ENCODE results near the gene IL17RE. TPM values are rescaled to one million over a fixed set of nuclear protein-coding genes. Genes with fewer than 3 reads are reported as not detected.
A peak's percentile ranks its signal among the peaks of the same experiment; 100 is the strongest.
"Not testable (repeated sequence)": the region's sequence is repeated elsewhere in the genome, so short reads cannot be mapped to it uniquely, and the experiment has no call there.

IL17RE gene
- total RNA-seq, 2 donors from 2014 or later: 1.2 to 1.6 TPM

- Mint-ChIP-seq H3K36me3 (ENCODE audit: low read depth) (peaks cover 44% of the 10 kb centered on the region), H3K4me3 (no peak overlapping the region), H3K9me3 (peaks cover 4% of the 10 kb centered on the region), H3K27ac (no peak overlapping the region), H3K27me3 (ENCODE audit: insufficient read depth) (no peaks in the 10 kb centered on the region), H3K4me1 (peaks cover 13% of the 10 kb centered on the region)
- Histone ChIP-seq H3K4me1 (ENCODE audit: control insufficient read depth, insufficient read depth, low read length) (no peaks in the 10 kb centered on the region), H3K36me3 (ENCODE audit: control insufficient read depth, insufficient read depth, low read length) (peaks cover 38% of the 10 kb centered on the region), H3K4me3 (ENCODE audit: low read length) (no peak overlapping the region), H3K9me3 (ENCODE audit: control insufficient read depth, low read length) (no peaks in the 10 kb centered on the region), H3K9ac (ENCODE audit: extremely low read depth, low read length, poor library complexity, severe bottlenecking) (no peak overlapping the region), H3K27ac (ENCODE audit: low read depth, low read length) (no peak overlapping the region), H3K27me3 (ENCODE audit: control insufficient read depth, insufficient read depth, low read length, poor library complexity, severe bottlenecking) (no peaks in the 10 kb centered on the region)
- DNase-seq: no peak
- WGBS, 2 experiments (ENCODE audit: insufficient coverage in 1 of 2, insufficient read length in 1 of 2): 94 to 97% methylated on average over 8 to 13 of the region's 13 CpGs
- TF ChIP-seq CTCF (conservative IDR thresholded peaks at IDR 0.05): no peak
These were observed 35.0 kb downstream of the IL17RE start for GRCh38 chr3:9937486-9938238.

DNA sequence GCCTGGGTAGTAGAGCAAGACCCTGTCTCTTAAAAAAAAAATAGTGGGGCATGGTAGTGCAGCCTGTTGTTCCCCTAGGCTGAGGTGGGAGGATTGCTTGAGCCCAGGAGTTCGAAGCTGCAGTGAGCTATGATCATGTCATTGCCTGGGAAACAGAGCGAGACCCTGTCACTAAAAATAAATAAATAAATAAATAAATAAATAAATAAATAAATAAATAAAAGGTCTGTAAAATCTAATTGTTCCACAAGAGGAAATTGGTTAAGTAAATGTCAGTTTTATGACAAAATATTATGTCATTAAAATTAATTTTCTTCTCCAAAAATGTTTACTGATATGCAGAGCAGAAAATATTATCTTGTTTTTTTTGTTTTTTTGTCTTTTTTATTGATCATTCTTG is 36.3 kb downstream of the IL17RE start:
- H3K36me3 Mint-ChIP-seq (ENCODE audit: low read depth): peaks cover 48% of the 10 kb centered on the region
- H3K4me1 Mint-ChIP-seq: peaks cover 11% of the 10 kb centered on the region
- H3K27ac ChIP-seq (ENCODE audit: low read depth, low read length): no peak overlapping the region
- DNase-seq: no peak
- H3K4me1 ChIP-seq (ENCODE audit: control insufficient read depth, insufficient read depth, low read length): no peaks in the 10 kb centered on the region
- H3K27ac Mint-ChIP-seq: peak overlapping the region; percentile 52
- H3K9me3 ChIP-seq (ENCODE audit: control insufficient read depth, low read length): no peaks in the 10 kb centered on the region
- H3K4me3 Mint-ChIP-seq: no peak overlapping the region
- no peaks in the 10 kb centered on the region for H3K27me3 Mint-ChIP-seq (ENCODE audit: insufficient read depth)
- no peak overlapping the region for H3K4me3 ChIP-seq (ENCODE audit: low read length)
- H3K36me3 ChIP-seq (ENCODE audit: control insufficient read depth, insufficient read depth, low read length): peaks cover 38% of the 10 kb centered on the region
- 83% methylated on average over 1 of the region's 2 CpGs; no CpG with 5 or more reads in 1 of the 2 experiments for WGBS, 2 experiments (ENCODE audit: insufficient coverage in 1 of 2, insufficient read length in 1 of 2)
- H3K27me3 ChIP-seq (ENCODE audit: control insufficient read depth, insufficient read depth, low read length, poor library complexity, severe bottlenecking): no peaks in the 10 kb centered on the region
- no peak for TF ChIP-seq CTCF (conservative IDR thresholded peaks at IDR 0.05)
- peaks cover 4% of the 10 kb centered on the region for H3K9me3 Mint-ChIP-seq
- H3K9ac ChIP-seq (ENCODE audit: extremely low read depth, low read length, poor library complexity, severe bottlenecking): no peak overlapping the region

- H3K4me3 Mint-ChIP-seq; H3K27me3 Mint-ChIP-seq (ENCODE audit: insufficient read depth); H3K9me3 Mint-ChIP-seq; H3K9ac ChIP-seq (ENCODE audit: extremely low read depth, low read length, poor library complexity, severe bottlenecking); DNase-seq; H3K4me1 Mint-ChIP-seq; H3K27ac Mint-ChIP-seq; H3K27ac ChIP-seq (ENCODE audit: low read depth, low read length); H3K27me3 ChIP-seq (ENCODE audit: control insufficient read depth, insufficient read depth, low read length, poor library complexity, severe bottlenecking); H3K4me1 ChIP-seq (ENCODE audit: control insufficient read depth, insufficient read depth, low read length); H3K4me3 ChIP-seq (ENCODE audit: low read length); H3K9me3 ChIP-seq (ENCODE audit: control insufficient read depth, low read length): not testable (repeated sequence)
- H3K36me3 Mint-ChIP-seq (ENCODE audit: low read depth): peaks cover 50% of the 10 kb centered on the region
- 74 to 95% methylated on average over 3 to 23 of the region's 32 CpGs for WGBS, 2 experiments (ENCODE audit: insufficient coverage in 1 of 2, insufficient read length in 1 of 2)
- H3K36me3 ChIP-seq (ENCODE audit: control insufficient read depth, insufficient read depth, low read length): peaks cover 38% of the 10 kb centered on the region
These were observed 37.3 kb downstream of the IL17RE start for GRCh38 chr3:9939906-9940305.
